Endothelial cell of umbilical vein (primary cell): ENCODE measurements around the gene ALLC. TPM values are rescaled to one million over a fixed set of nuclear protein-coding genes. Genes with fewer than 3 reads are reported as not detected.

Experiments
- BruUV-seq: library from RNA; stranded (reverse); fragments of 400-500 nt; replicated peaks from 2 replicates; lab custom pipeline; 2021; lab: Mats Ljungman, UMichigan
- CTCF ChIA-PET: fragments of 300-600, 350-600 bp; sonication (Branson Sonifier 250); formaldehyde crosslinking; loops from one replicate; lab custom pipeline; 2021; ENCODE audit warnings: antibody characterized with exemption, inconsistent platforms; lab: Charles Lee
- POLR2A ChIA-PET: fragments of 300-600, 350-600 bp; sonication (Branson Sonifier 250); formaldehyde crosslinking; loops from one replicate; lab custom pipeline; 2021; ENCODE audit warnings: antibody characterized with exemption, inconsistent platforms; lab: Charles Lee
- DNase-seq: peaks from one replicate; pipeline ENCODE4 v3.0.0-alpha.2; 2011; ENCODE audit warnings: low read depth, low spot score
- FAIRE-seq: peaks from 2 replicates; lab custom pipeline; 2011; peaks lifted over from hg19 to GRCh38; lab: Jason Lieb, UNC
- H2AFZ ChIP-seq: 2 replicates; pipeline ENCODE4 v1.6.0; 2012; ENCODE audit warnings: low read depth, low read length, control low read depth, inconsistent platforms
- H3K27ac ChIP-seq: 2 replicates; pipeline ENCODE4 v1.5.1; 2011; ENCODE audit warnings: low read depth, mild to moderate bottlenecking, control low read depth, low read length, moderate library complexity; ENCODE audit not compliant: insufficient read depth
- H3K27me3 ChIP-seq, 2 experiments: 2 replicates each; pipeline versions ENCODE4 v1.6.0 to v1.6.1; 2011; ENCODE audit warnings: low read length in 2 of 2, mixed read lengths in 1 of 2; ENCODE audit not compliant: control insufficient read depth in 2 of 2, insufficient read depth in 2 of 2
- H3K36me3 ChIP-seq, 2 experiments: 2 replicates in 1 of 2; 3 replicates in 1 of 2; pipeline ENCODE4 v1.5.1; 2011; ENCODE audit warnings: low read length in 2 of 2, mild to moderate bottlenecking in 1 of 2, moderate library complexity in 1 of 2; ENCODE audit not compliant: control insufficient read depth in 2 of 2, insufficient read depth in 2 of 2; ENCODE audit errors: extremely low read depth in 1 of 2
- H3K4me1 ChIP-seq: 3 replicates; pipeline ENCODE4 v1.5.1; 2011; ENCODE audit warnings: mild to moderate bottlenecking, low read length; ENCODE audit not compliant: control insufficient read depth, insufficient read depth; ENCODE audit errors: extremely low read depth
- H3K4me2 ChIP-seq: 2 replicates; pipeline ENCODE4 v1.6.1; 2011; ENCODE audit warnings: low read length, control low read depth, mixed read lengths; ENCODE audit not compliant: insufficient read depth
- H3K4me3 ChIP-seq, 3 experiments: fragments of 200-600 bp in 1 of 3; sonication (generic), shearing (Covaris generic) in 1 of 3; replicated peaks in 1 of 3; 2 replicates each; pipeline ENCODE4 v1.5.1; 2011 to 2016; ENCODE audit warnings: control low read depth in 3 of 3, low read length in 3 of 3, mild to moderate bottlenecking in 2 of 3, inconsistent platforms in 1 of 3, low read depth in 1 of 3, moderate library complexity in 1 of 3; ENCODE audit not compliant: insufficient read depth in 1 of 3
- H3K79me2 ChIP-seq: 2 replicates; pipeline ENCODE4 v1.6.0; 2012; ENCODE audit warnings: low read length, inconsistent platforms; ENCODE audit not compliant: control insufficient read depth, insufficient read depth
- H3K9ac ChIP-seq: replicated peaks from 2 replicates; pipeline ENCODE3; 2011; ENCODE audit warnings: low read length, control low read depth; ENCODE audit not compliant: insufficient read depth; ENCODE audit errors: extremely low read depth
- H3K9me1 ChIP-seq: replicated peaks from 3 replicates; pipeline ENCODE4 v1.6.0; 2011; ENCODE audit warnings: mild to moderate bottlenecking, low read length; ENCODE audit not compliant: control insufficient read depth, insufficient read depth; ENCODE audit errors: extremely low read depth
- H3K9me3 ChIP-seq: replicated peaks from 2 replicates; pipeline ENCODE4 v1.5.1; 2012; ENCODE audit warnings: low read length, inconsistent platforms; ENCODE audit not compliant: control insufficient read depth, insufficient read depth
- H4K20me1 ChIP-seq: replicated peaks from 2 replicates; pipeline ENCODE3; 2011; ENCODE audit warnings: mild to moderate bottlenecking, low read length; ENCODE audit not compliant: control insufficient read depth, insufficient read depth; ENCODE audit errors: extremely low read depth
- CTCF ChIP-seq, 2 donors: IDR thresholded peaks; 1 replicate in 1 of 2; 2 replicates in 1 of 2; pipeline ENCODE4 v1.5.1; 2011; ENCODE audit warnings: low read length in 2 of 2, mild to moderate bottlenecking in 2 of 2, moderate library complexity in 2 of 2, control low read depth in 1 of 2, inconsistent platforms in 1 of 2, low read depth in 1 of 2; ENCODE audit not compliant: insufficient read depth in 1 of 2; ENCODE audit errors: extremely low read depth in 1 of 2
- EZH2 ChIP-seq: IDR thresholded peaks from 2 replicates; pipeline ENCODE4 v1.6.1; 2012; ENCODE audit warnings: borderline replicate concordance, low read depth, mild to moderate bottlenecking, moderate library complexity, low read length, inconsistent platforms; ENCODE audit not compliant: severe bottlenecking
- FOS ChIP-seq: IDR thresholded peaks from 2 replicates; pipeline ENCODE4 v1.6.1; 2011; ENCODE audit warnings: mild to moderate bottlenecking, low read length, moderate library complexity, borderline replicate concordance; ENCODE audit not compliant: insufficient read depth
- GATA2 ChIP-seq: IDR thresholded peaks from 2 replicates; pipeline ENCODE4 v1.7.0; 2011; ENCODE audit warnings: low read depth, mild to moderate bottlenecking, moderate library complexity, mixed read lengths, low read length; ENCODE audit not compliant: insufficient read length, insufficient read depth
- JUN ChIP-seq: IDR thresholded peaks from 2 replicates; pipeline ENCODE4 v1.6.1; 2011; ENCODE audit warnings: borderline replicate concordance, low read depth; ENCODE audit not compliant: insufficient read length, insufficient read depth
- MYC ChIP-seq: IDR thresholded peaks from one replicate; pipeline ENCODE4 v1.6.1; 2011; ENCODE audit warnings: mild to moderate bottlenecking, low read depth, low read length
- POLR2A ChIP-seq: IDR thresholded peaks from 2 replicates; pipeline ENCODE4 v1.6.1; 2012; ENCODE audit warnings: low read depth, mild to moderate bottlenecking, control low read depth, low read length
- POLR2AphosphoS5 ChIP-seq: IDR thresholded peaks from 2 replicates; pipeline ENCODE4 v1.6.1; 2012; ENCODE audit warnings: low read depth, mild to moderate bottlenecking, control low read depth, low read length, moderate library complexity; ENCODE audit not compliant: insufficient read depth
- dilution Hi-C: fragments of 300-500 bp; cut with MboI; formaldehyde crosslinking; loops from one replicate; pipeline ENCODE4 v1.15.0; 2019; ENCODE audit warnings: low sequenced_read_pairs; ENCODE audit not compliant: extremely low pct_ligation_motif_present
- intact Hi-C: fragments of 100-400 bp; cut with micrococcal nuclease; formaldehyde crosslinking; loops from one replicate; pipeline ENCODE4 v1.10.0; 2022
- polyA plus RNA-seq, 4 experiments: library from polyadenylated mRNA; depleted of rRNA in 3 of 4; stranded (reverse) in 3 of 4; unstranded in 1 of 4; fragments of >200 nt; gene quantifications; 2 replicates each; pipeline versions ENCODE4 v1.2.1 to v1.2.3, GENCODE V29; 2011 to 2012; ENCODE audit warnings: missing spikeins in 1 of 4
- total RNA-seq: library from RNA; stranded (reverse); gene quantifications from 2 replicates; pipeline ENCODE4 v1.2.3, GENCODE V29; 2021
- TF ChIP-seq, protein P1 (sequence below): IDR thresholded peaks from 2 replicates; pipeline ENCODE4 v1.6.1; 2011; ENCODE audit not compliant: insufficient read depth, insufficient read length

ALLC gene
- total and polyA plus RNA-seq, 2 donors (not counting 3 experiments of a cell fraction or from before 2014, with no cell fraction given) = not detected

DNA sequence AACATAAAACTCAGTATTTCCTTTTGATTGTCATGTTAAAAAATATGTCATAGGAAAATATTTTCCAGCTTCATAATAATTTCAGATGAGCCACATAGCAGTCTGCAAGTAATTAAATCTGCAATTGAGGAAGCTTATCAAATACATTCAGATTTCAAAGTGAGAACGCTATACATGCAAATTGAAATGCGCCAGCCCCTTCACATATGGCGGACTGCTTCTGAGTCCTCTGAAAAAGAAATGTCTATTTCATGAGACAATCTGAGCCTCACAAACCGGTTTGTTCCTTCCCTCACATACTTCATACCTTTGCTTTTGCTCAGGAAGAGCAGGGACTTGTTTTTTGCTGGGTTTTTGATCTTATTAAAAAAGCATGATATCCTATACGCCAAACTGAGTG, 43.1 kb downstream of the ALLC start:
- dilution Hi-C loops = no loop called here
- Histone ChIP-seq H3K9me1 (no peaks in the 10 kb centered on the region), H3K9ac (no peak overlapping the region), H3K36me3 (no peaks in the 10 kb centered on the region), H2AFZ (no peak overlapping the region), H4K20me1 (no peaks in the 10 kb centered on the region), H3K79me2 (no peaks in the 10 kb centered on the region), H3K27me3 (peaks cover 4 to 5% of the 10 kb centered on the region in 2 experiments), H3K27ac (no peak overlapping the region), H3K4me3 (no peak overlapping the region), H3K4me1 (no peaks in the 10 kb centered on the region), H3K4me2 (no peak overlapping the region), H3K9me3 (no peaks in the 10 kb centered on the region)
- intact Hi-C loops = no loop called here
- CTCF ChIA-PET = no interaction called here
- POLR2A ChIA-PET = no interaction called here
- BruUV-seq = no TSS peak
- TF ChIP-seq CTCF (IDR thresholded peaks at IDR 0.05; ENCODE audit: extremely low read depth in 1 of 2, insufficient read depth in 1 of 2, low read depth in 1 of 2, low read length in 2 of 2) (no peak), MYC (no peak), GATA2 (no peak), EZH2 (no peak), JUN (no peak), POLR2A (no peak), POLR2AphosphoS5 (no peak), FOS (no peak)
- TF ChIP-seq, protein P1, sequence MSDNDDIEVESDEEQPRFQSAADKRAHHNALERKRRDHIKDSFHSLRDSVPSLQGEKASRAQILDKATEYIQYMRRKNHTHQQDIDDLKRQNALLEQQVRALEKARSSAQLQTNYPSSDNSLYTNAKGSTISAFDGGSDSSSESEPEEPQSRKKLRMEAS = no peak
- DNase-seq (no peak), FAIRE-seq (no peak)
